Measurements from ENCODE around the gene IGLON5.
A peak's percentile ranks its signal among the peaks of the same experiment; 100 is the strongest.

Gene IGLON5

GRCh38 chr19:51364200-51365106 lies 53.0 kb downstream of the IGLON5 start:
- no peak overlapping the region for H3K4me3 ChIP-seq (ENCODE audit: low read length)
- TF ChIP-seq, protein P1, sequence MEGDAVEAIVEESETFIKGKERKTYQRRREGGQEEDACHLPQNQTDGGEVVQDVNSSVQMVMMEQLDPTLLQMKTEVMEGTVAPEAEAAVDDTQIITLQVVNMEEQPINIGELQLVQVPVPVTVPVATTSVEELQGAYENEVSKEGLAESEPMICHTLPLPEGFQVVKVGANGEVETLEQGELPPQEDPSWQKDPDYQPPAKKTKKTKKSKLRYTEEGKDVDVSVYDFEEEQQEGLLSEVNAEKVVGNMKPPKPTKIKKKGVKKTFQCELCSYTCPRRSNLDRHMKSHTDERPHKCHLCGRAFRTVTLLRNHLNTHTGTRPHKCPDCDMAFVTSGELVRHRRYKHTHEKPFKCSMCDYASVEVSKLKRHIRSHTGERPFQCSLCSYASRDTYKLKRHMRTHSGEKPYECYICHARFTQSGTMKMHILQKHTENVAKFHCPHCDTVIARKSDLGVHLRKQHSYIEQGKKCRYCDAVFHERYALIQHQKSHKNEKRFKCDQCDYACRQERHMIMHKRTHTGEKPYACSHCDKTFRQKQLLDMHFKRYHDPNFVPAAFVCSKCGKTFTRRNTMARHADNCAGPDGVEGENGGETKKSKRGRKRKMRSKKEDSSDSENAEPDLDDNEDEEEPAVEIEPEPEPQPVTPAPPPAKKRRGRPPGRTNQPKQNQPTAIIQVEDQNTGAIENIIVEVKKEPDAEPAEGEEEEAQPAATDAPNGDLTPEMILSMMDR (IDR thresholded peaks at IDR 0.05; ENCODE audit: insufficient read depth, low read depth, low read length, missing control alignments) = no peak
- peak; percentile 73 for DNase-seq (ENCODE audit: low read depth)

DNA sequence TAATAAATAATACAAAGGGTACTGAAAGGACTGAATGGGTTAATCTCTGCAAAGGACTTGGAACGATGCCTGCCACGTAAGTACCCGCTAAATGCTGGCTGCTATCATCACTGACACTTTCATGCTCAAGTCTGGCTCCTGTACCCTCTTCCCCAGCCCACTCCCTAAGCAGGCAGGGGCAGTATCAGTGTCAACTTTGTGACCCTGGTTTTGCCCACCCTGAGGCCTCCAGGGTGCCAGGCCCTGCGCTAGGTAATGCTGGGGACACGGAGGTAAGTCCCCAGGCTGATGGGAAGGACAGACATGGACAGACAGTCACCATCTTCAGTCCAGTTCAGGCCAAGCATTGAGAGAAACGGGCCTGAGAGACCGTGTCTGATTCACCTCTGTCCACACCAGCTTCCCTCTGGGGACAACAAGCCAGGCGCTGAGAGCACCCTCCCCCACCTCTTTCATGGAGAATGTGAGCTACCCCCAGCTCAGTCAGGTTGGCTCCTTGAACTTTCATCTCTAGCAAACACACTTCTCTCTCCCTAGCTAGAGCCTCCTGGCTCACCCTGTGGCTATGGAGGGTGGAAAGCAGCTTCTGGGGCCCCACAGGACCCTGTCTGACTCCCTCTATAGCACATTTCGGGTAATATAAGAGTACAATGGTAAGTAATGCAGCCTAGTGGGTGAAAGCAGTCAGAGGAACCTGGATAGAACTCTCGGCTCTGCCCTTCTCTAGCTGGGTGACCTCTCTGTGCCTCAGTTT lies 53.9 kb downstream of the IGLON5 start:
- TF ChIP-seq, protein P1 (IDR thresholded peaks at IDR 0.05; ENCODE audit: insufficient read depth, low read depth, low read length, missing control alignments) = no peak
- H3K4me3 ChIP-seq (ENCODE audit: low read length) = peak overlapping the region; percentile 78
- DNase-seq (ENCODE audit: low read depth) = peak; percentile 39

DNA sequence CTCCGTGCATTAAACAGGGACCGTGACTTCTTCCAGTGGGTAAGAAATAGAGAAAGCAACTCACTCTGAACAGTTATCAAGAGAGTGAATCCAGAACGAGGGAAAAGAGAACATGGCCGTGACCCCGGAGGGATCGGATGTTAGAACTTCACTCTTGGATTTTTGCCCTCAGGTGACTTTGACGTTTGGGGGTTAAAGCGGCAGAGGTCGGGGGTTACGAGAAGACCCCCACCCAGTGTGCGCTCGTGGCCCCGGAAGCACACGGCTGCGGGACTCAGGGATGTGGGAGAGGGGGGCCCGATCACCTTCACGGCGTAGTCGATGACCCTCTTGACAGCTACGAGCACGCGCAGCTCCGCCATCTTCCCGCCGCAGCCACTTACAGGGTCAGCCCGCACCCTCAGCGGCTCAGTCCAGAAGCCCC lies 54.5 kb downstream of the IGLON5 start, which contains the start of gene ETFB:
ETFB (minus strand) TSS at position 424 of the 424 bp plus-strand sequence; CDS start at position 362, 62 bp downstream.
- peak within 1 kb of the TSS; percentile 78 for H3K4me3 ChIP-seq (ENCODE audit: low read length)
- TF ChIP-seq, protein P1 (IDR thresholded peaks at IDR 0.05; ENCODE audit: insufficient read depth, low read depth, low read length, missing control alignments) = no peak

GRCh38 chr19:51366389-51367254 lies 55.2 kb downstream of the IGLON5 start:
- peak overlapping the region; percentile 78 for H3K4me3 ChIP-seq (ENCODE audit: low read length)
- TF ChIP-seq, protein P1 (IDR thresholded peaks at IDR 0.05; ENCODE audit: insufficient read depth, low read depth, low read length, missing control alignments) = no peak

More for the DNA sequence above, 54.5 kb downstream of the IGLON5 start, which contains the start of gene ETFB:
- no peak for DNase-seq (ENCODE audit: low read depth)

GRCh38 chr19:51367255-51367564 lies 55.8 kb downstream of the IGLON5 start:
- TF ChIP-seq, protein P1 (IDR thresholded peaks at IDR 0.05; ENCODE audit: insufficient read depth, low read depth, low read length, missing control alignments) = no peak
- H3K4me3 ChIP-seq (ENCODE audit: low read length) = peak overlapping the region; percentile 78
- no peak for DNase-seq (ENCODE audit: low read depth)

More at GRCh38 chr19:51366389-51367254, 55.2 kb downstream of the IGLON5 start:
- peak; percentile 98 for DNase-seq (ENCODE audit: low read depth)
